ENCODE measurements around the gene SEC24B. TPM values are rescaled to one million over a fixed set of nuclear protein-coding genes. Genes with fewer than 3 reads are reported as not detected.

SEC24B gene
- total RNA-seq, 4 donors from 2014 or later, result 34.8 to 41.0 (median 37.8) TPM

DNA sequence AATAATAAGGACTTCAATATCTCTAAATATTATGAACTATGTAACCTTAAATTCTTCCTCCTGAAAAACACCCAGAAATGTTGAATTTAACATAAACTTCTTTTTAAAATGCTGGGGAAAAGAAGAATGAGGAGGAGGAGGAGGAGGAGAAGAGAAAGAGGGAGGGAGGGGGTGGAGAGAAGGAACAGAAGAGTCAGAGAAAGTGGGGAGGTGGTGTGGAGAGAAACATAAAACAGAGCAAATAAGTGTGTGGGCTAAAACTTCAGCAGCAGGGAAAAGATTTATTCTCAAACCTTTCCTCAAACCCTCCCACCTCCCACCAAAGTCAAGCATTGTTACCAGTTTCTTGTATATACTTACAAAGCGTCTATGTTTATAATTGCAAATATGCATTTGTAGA lies 34.7 kb upstream of the SEC24B start:
- ATAC-seq (ENCODE audit: low FRiP score), result no peak
- TF ChIP-seq CTCF (IDR thresholded peaks at IDR 0.05), result no peak
- DNase-seq (ENCODE audit: low spot score), result no peak

DNA sequence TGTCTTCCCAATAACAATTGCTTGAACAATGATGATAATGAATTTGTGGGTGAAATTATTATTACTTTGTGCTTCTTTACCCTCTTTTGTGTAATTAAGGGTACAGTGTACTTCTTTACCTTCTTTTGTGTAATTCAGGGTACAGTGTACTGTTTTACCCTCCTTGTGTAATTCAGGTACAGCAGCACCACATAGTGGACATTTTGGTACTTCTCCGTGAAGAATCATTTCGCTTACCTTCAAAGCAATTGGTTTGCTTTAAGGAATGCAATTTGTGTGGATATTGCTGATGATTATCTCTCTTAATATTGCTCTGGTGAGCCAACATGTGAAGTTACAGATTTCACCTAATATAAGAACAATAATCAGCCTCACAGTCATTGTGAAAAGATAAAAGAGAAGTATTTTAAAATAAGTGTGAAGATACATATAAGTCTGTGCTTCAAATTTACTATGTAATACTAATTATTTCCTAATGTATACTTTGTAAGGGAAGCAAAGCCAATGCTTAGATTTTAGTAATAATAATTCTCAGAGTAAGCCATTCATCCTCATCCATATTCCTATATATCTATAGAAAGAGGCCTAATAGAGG lies 27.2 kb upstream of the SEC24B start:
- no peak for ATAC-seq (ENCODE audit: low FRiP score)
- no peak for TF ChIP-seq CTCF (IDR thresholded peaks at IDR 0.05)
- DNase-seq (ENCODE audit: low spot score), result no peak

DNA sequence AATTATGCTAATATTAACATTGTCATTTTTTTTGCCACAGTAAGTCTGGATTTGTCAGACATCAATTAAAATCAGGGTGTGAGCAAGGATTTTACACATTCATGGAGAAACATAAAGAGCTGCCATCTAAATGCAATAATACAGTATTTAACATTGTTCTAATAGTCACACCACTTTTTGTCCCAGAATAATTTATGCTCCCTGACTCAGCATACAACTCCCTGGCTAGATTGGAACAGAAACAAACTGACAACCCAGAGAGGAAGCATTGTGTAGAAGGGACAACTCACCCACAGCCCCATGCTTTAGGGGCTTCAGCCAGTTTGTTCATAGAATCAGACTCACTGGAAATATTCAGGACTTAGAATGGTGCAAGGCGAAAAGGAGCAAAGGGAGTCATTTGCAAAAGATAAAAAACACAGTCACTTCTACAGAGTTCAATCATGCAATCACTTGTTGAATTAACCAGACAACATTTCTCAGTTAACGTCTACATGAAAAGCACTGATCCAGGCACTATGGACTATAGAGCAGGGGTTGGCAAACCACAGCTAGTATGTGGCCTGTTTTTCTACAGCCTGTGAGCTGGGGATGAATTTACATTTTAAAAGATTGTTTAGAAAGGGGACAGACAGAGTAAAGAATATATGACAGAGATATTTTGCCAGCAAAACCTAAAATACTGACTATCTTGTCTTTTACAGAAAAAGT lies 26.4 kb upstream of the SEC24B start:
- DNase-seq (ENCODE audit: low spot score) (no peak), ATAC-seq (ENCODE audit: low FRiP score) (no peak)
- TF ChIP-seq CTCF (IDR thresholded peaks at IDR 0.05), result no peak

GRCh38 chr4:109408711-109409110 lies 24.9 kb upstream of the SEC24B start:
- no peak for TF ChIP-seq CTCF (IDR thresholded peaks at IDR 0.05)
- DNase-seq (ENCODE audit: low spot score), result no peak
- ATAC-seq (ENCODE audit: low FRiP score), result no peak

- TF ChIP-seq CTCF (IDR thresholded peaks at IDR 0.05), result no peak
- ATAC-seq (ENCODE audit: low FRiP score), result no peak
- no peak for DNase-seq (ENCODE audit: low spot score)
These were observed 23.4 kb upstream of the SEC24B start for GRCh38 chr4:109410226-109410625.

DNA sequence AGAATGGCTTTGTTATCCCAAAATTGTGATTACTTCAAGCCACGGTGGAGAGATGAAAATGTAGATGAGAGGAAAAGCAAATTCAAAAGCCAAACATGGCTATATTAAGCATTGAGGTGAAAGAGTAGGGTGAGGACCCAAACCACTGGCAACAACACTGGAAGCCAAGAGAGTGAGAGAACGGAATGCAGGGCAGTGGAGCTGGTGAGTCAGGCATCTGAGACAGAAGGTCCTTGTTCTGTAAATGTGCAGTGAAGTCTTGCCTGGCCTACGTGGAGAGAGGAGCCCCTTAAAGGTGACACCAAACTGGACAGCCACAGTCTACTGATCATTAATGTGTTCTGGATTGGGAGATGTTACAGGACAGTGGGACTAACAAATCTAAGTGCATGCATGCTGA lies 22.8 kb upstream of the SEC24B start:
- no peak for TF ChIP-seq CTCF (IDR thresholded peaks at IDR 0.05)
- DNase-seq (ENCODE audit: low spot score) (no peak), ATAC-seq (ENCODE audit: low FRiP score) (no peak)

- ATAC-seq (ENCODE audit: low FRiP score), result no peak
- DNase-seq (ENCODE audit: low spot score), result no peak
- TF ChIP-seq CTCF (IDR thresholded peaks at IDR 0.05), result no peak
These were observed 21.7 kb upstream of the SEC24B start for GRCh38 chr4:109411964-109412363.

Measured in omental fat pad (tissue), 4 donors.